Measurements from ENCODE around the gene LGR4.
"Not testable (repeated sequence)": the region's sequence is repeated elsewhere in the genome, so short reads cannot be mapped to it uniquely, and the experiment has no call there.

The LGR4 gene

GRCh38 chr11:27458182-27458581 is 14.4 kb downstream of the LGR4 start:
- FAIRE-seq, result no peak

GRCh38 chr11:27456795-27457329 is 15.7 kb downstream of the LGR4 start:
- FAIRE-seq, result no peak

GRCh38 chr11:27456140-27456794 is 16.3 kb downstream of the LGR4 start:
- no peak for FAIRE-seq

- FAIRE-seq, result no peak
These were observed 16.9 kb downstream of the LGR4 start for GRCh38 chr11:27455667-27456066.

- FAIRE-seq, result no peak
These were observed 18.9 kb downstream of the LGR4 start for GRCh38 chr11:27453701-27454100.

GRCh38 chr11:27452147-27452546 is 20.4 kb downstream of the LGR4 start:
- FAIRE-seq, result no peak

- no peak for FAIRE-seq
These were observed 21.2 kb downstream of the LGR4 start for GRCh38 chr11:27451244-27451965.

GRCh38 chr11:27448184-27448540 is 24.4 kb downstream of the LGR4 start:
- FAIRE-seq, result not testable (repeated sequence)

GRCh38 chr11:27447288-27448183 is 25.1 kb downstream of the LGR4 start:
- FAIRE-seq, result no peak

GRCh38 chr11:27445625-27446024 is 27.0 kb downstream of the LGR4 start:
- FAIRE-seq, result no peak

GRCh38 chr11:27444801-27445215 is 27.8 kb downstream of the LGR4 start:
- no peak for FAIRE-seq

GRCh38 chr11:27443746-27444507 is 28.7 kb downstream of the LGR4 start:
- FAIRE-seq, result no peak

GRCh38 chr11:27443227-27443626 is 29.4 kb downstream of the LGR4 start:
- no peak for FAIRE-seq

- no peak for FAIRE-seq
These were observed 32.5 kb downstream of the LGR4 start for GRCh38 chr11:27440090-27440489.

GRCh38 chr11:27438595-27438981 is 34.0 kb downstream of the LGR4 start:
- no peak for FAIRE-seq

- FAIRE-seq, result no peak
These were observed 34.6 kb downstream of the LGR4 start for GRCh38 chr11:27437829-27438594.

GRCh38 chr11:27436916-27437315 is 35.7 kb downstream of the LGR4 start:
- no peak for FAIRE-seq

- no peak for FAIRE-seq
These were observed 38.8 kb downstream of the LGR4 start for GRCh38 chr11:27433742-27434141.

GRCh38 chr11:27431808-27432207 is 40.8 kb downstream of the LGR4 start:
- no peak for FAIRE-seq

GRCh38 chr11:27429761-27430393 is 42.7 kb downstream of the LGR4 start:
- no peak for FAIRE-seq

Data from colon (tissue), 2 donors.